Suppressor macrophage treated with lipopolysaccharide for 4 hours (primary cell): ENCODE data around the gene LIFR.
"Not testable (repeated sequence)": the region's sequence is repeated elsewhere in the genome, so short reads cannot be mapped to it uniquely, and the experiment has no call there.

ENCODE experiments used
- DNase-seq: peaks from one replicate; pipeline ENCODE4 v3.0.0-alpha.2; 2020

Gene LIFR

DNA sequence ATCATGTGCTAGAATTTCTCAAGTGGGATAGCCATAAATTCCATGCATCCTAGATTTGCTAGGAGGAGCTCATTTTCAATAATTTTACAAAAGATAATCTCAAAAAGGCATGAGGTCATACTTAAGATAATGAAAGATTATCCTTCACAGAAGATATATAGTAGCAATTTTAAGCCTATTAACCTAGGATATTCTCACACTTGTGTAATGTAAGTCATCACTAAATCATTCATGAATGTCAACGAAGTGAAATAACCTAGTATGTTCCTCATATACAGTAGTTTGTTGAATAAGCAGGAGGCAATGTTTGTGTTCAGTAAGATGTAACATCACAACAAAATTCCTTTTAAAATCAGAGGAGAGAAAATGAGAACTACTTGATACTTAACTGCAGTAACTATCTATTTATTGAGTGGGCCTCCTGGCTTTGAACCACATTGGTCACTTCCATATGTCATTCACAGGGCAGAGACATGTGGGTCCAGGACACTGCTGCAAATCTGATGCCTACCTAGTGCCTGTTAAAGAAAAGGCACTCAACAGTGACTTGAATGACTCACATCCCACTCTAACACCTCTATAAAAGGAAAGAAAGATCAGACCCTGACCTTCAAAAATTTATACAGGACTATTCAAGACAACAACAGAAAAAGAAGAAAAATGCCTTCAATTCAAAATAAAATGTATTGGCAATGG lies 8.2 kb downstream of the LIFR start:
- no peak for DNase-seq

DNA sequence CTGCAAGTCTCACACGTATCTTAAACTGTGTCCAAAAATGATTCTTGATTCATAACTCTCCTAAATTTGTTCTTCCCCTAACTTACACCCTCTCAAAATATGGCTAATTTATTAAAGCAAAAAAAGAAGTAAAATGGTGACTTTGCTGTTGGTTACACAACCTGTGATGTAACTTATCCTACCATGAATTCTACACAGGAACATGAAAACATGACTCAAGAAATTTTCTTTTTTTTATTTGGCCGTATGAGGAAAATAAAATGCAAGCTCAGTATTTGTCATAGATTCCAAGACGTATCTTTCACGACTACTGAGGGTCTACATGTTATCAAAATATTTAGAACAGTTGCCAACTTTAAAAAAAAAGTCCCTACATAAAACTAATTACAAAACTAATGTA lies 9.2 kb downstream of the LIFR start:
- DNase-seq = no peak

DNA sequence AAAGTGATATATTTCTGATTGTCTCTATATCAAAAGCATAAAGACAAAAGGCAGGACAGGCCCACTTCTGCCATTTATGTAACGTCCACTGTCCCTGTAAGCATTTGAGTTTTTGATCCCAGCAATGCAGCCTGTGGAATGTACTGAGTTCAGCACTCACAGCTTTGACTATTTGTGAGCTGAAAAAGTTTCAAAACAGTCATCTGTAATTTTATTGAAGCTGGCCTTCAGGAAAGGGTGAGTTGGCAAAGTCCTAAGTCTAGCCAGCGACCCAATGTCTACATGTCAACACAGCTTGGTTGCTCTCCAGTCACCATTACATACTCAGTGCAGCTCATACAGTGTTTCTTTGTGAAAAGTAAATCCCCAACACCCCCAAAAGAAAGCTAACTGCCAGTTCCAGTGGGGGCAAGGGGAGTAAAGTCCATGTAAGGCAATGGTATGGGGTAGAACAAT lies 9.7 kb downstream of the LIFR start:
- no peak for DNase-seq

DNA sequence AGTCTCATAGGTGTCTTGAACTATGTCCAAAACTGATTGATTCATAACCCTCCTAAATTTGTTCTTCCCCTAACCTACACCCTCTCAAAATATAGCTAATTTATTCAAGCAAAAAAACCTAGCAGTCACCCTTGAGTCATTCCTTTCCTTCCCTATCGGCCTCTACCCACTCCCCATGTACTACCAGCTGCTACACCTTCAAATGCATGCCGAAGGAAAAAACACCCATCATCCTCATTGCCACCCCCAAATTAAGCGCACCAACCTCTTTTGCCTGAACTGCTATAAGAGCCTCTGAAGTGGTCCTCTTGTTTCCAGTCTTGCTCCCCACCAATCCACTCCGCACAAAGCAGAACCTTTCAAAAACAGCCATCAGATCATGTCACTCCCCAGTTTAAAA lies 12.6 kb downstream of the LIFR start:
- DNase-seq = no peak

DNA sequence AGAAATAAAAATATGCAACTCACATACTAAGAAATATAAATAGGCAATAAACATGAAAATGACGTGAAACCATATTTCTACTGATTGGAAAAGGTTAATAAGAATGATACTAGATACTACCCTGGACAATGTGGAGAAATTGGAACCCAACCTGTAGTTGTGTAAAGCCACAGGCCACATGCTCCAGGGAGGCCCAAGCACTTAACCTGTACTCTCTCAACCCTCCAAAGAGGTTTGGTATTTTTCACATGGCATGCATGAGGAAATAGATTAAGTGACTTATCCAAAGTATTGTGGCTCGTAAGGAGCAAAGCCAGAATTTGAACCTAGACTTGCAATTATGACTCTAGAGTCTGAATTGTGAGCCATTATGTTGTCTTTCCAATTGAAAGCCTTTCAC lies 13.4 kb downstream of the LIFR start:
- no peak for DNase-seq

DNA sequence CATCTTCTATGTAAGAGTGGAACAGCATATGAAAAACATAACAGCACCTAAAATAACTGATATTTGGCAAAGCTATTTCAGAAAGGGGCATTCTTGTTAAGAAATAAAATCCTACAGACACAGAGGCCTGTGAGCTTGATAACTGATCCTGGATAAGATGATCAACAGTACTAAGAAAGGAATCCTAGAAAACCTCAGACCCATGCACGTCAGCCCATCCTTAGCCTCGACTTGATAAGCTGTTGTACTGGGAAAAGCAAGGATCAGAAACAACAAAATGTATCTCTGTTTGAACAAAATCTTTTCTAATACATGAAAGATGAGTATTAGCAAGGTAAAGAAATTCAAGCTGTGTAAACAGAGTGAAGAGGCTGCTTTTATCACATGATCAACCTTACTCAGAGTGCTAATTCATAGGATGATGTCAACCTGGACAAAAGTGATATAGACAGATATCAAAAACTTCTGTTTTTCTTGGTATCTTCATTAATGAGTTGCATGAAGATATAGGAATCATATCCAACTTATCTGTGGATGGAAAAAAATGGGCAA lies 15.2 kb downstream of the LIFR start:
- DNase-seq = no peak

GRCh38 chr5:38540314-38540713 lies 16.1 kb downstream of the LIFR start:
- no peak for DNase-seq

GRCh38 chr5:38538161-38538560 lies 18.3 kb downstream of the LIFR start:
- DNase-seq = no peak

GRCh38 chr5:38537505-38537904 lies 18.9 kb downstream of the LIFR start:
- DNase-seq = no peak

DNA sequence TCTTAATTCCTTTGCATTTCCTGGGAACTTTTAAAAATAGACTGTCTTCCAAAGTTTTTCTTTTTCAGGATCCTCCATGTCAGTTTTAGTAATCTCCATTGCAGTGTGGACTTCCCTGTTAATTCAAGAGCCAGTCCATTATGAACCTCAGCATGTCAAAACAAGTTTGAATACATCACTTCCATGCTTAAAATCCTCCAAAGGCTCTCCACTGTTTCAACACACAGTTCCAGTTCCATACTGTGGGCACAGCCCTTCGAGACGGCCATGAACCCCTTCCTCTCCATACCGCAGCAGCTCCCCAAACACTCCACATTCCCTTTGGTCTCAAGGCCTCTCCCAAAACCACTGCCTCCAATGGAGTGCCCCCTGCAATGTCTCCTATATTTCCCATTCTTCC lies 19.5 kb downstream of the LIFR start:
- DNase-seq = no peak

GRCh38 chr5:38535845-38536244 lies 20.6 kb downstream of the LIFR start:
- no peak for DNase-seq

GRCh38 chr5:38535248-38535750 lies 21.1 kb downstream of the LIFR start:
- no peak for DNase-seq

DNA sequence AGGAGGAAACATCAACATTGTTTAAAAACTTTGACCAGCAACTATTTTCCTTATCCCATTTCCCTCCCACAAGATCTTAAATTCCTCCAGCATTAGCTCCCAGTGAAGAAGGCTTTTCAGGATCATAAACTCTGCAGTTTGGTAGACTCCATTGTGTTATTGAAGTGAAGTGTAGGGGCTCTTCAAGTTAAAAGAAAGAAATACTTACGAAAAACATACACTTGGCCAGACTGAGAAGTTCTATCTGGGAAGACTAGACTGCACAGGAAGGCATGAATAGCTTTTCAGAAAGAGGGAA lies 22.3 kb downstream of the LIFR start:
- DNase-seq = no peak

GRCh38 chr5:38533286-38534155 lies 22.9 kb downstream of the LIFR start:
- DNase-seq = no peak

GRCh38 chr5:38532165-38532669 lies 24.2 kb downstream of the LIFR start:
- DNase-seq = no peak

DNA sequence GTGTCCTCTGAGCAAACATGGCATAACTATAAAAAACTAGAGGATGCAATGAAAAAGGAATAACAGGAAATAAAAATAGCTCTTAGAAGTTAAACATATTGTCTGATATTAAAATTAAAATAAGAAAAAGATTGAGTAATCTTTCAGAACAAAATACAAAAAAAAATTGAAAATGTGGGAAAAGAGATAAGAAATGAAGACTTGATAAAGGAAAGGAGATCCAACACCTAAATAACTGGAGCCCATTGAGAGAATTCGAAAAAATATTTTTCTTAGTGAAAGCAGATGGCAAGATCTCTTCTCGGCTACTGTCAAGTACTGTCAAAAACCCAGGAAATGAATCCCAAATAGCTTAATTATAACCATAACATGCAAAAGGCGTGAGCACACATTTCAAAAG lies 24.9 kb downstream of the LIFR start:
- no peak for DNase-seq

DNA sequence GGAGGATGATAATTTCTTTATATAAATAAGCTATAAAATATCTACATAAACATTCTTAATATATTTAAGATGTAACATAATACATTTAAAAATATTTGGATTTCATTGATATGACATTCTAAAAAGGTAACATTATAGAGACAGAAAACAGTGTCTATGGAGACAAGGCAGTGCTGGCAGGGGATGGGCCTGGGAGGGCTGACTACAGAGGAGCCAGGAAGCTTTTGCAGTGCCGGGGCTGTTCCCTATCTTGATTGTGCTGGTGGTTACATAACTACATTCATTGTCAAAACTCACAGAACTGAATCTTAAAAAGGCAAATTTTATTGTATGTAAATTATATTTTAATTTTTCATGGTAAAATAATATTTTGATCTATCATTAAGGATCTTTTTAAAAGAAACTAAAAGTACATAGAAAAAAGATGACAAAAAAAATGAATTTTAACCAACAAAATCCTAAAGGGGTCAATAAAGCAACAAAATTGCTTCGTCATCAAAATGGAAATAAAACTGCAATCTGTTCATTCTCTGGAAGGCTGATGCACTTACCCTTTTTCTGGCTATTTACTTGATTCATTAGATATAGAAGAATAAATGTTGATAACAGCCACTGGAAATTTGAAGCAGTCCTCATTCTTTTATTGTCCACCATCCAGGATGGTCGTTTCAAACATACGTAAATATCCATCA lies 26.3 kb downstream of the LIFR start:
- no peak for DNase-seq

- no peak for DNase-seq
Observed at GRCh38 chr5:38528162-38528703, 28.2 kb downstream of the LIFR start.

GRCh38 chr5:38527475-38527874 lies 29.0 kb downstream of the LIFR start:
- peak; percentile 54 for DNase-seq

GRCh38 chr5:38524022-38524421 lies 32.4 kb downstream of the LIFR start:
- no peak for DNase-seq

- DNase-seq = no peak
Observed at GRCh38 chr5:38519476-38519875, 37.0 kb downstream of the LIFR start.

DNA sequence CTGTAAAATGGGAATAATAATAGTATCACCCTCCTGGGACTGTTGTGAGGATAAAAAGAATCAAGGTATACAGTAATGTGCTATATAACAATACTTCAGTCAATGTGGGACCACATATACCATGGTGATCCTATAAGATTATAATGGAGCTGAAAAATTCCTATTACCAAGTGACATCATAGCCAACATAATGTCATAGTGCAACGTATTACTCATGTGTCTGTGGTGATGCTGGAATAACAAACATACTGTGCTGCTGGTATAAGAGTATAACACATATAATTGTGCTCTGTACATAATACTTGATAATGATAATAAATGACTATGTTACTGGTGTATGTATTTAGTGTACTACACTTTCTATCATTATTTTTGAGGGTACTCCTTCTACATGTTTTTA lies 38.1 kb downstream of the LIFR start:
- DNase-seq = no peak

- DNase-seq = not testable (repeated sequence)
Observed at GRCh38 chr5:38516649-38517048, 39.8 kb downstream of the LIFR start.
